Colonic mucosa (tissue), 4 donors: ENCODE results near the gene SLC25A41. TPM values are rescaled to one million over a fixed set of nuclear protein-coding genes. Genes with fewer than 3 reads are reported as not detected.

Source experiments
- DNase-seq: peaks from one replicate; pipeline ENCODE4 v3.0.0-alpha.2; 2020
- H3K27ac ChIP-seq: fragments of 200-600 bp; one replicate; pipeline ENCODE4 v1.8.0; 2021
- H3K27me3 ChIP-seq: fragments of 200-600 bp; one replicate; pipeline ENCODE4 v1.8.0; 2021
- H3K36me3 ChIP-seq: fragments of 200-600 bp; one replicate; pipeline ENCODE4 v1.8.0; 2021
- H3K4me1 ChIP-seq: fragments of 200-600 bp; one replicate; pipeline ENCODE4 v1.8.0; 2021; ENCODE audit warnings: mild to moderate bottlenecking
- H3K4me3 ChIP-seq: fragments of 200-600 bp; one replicate; pipeline ENCODE4 v1.8.0; 2021
- H3K9ac ChIP-seq, 2 donors: one replicate each; pipeline ENCODE4 v1.7.0; 2013; ENCODE audit warnings: control low read depth in 2 of 2, low read depth in 2 of 2, low read length in 2 of 2
- H3K9me3 ChIP-seq: fragments of 200-600 bp; one replicate; pipeline ENCODE4 v1.8.0; 2021
- intact Hi-C: fragments of 100-400 bp; cut with DNase I; formaldehyde crosslinking; loops from one replicate; pipeline ENCODE4 v1.14.1; 2022
- total RNA-seq, 2 donors: library from RNA; stranded (reverse); fragmentation: NEBNext Ultra II Directional in 1 of 2; extraction: Animal tissue kit (Norgen Biotek cat#: 25700) in 1 of 2; gene quantifications; one replicate each; pipeline ENCODE4 v1.2.1, GENCODE V29; 2021
- TF ChIP-seq, protein P1 (sequence below): fragments of 200-600 bp; IDR thresholded peaks from one replicate; pipeline ENCODE4 v1.8.0; 2022; ENCODE audit warnings: antibody characterized with exemption, mild to moderate bottlenecking
- donor health status: healthy.
- donor health status: DM: no; HTN: no; CAD: no.
- donor health status: DM: no; HTN: no; CAD: no.

SLC25A41 gene
- total RNA-seq, 2 donors from 2014 or later: 1.8 TPM; not detected in 1

DNA sequence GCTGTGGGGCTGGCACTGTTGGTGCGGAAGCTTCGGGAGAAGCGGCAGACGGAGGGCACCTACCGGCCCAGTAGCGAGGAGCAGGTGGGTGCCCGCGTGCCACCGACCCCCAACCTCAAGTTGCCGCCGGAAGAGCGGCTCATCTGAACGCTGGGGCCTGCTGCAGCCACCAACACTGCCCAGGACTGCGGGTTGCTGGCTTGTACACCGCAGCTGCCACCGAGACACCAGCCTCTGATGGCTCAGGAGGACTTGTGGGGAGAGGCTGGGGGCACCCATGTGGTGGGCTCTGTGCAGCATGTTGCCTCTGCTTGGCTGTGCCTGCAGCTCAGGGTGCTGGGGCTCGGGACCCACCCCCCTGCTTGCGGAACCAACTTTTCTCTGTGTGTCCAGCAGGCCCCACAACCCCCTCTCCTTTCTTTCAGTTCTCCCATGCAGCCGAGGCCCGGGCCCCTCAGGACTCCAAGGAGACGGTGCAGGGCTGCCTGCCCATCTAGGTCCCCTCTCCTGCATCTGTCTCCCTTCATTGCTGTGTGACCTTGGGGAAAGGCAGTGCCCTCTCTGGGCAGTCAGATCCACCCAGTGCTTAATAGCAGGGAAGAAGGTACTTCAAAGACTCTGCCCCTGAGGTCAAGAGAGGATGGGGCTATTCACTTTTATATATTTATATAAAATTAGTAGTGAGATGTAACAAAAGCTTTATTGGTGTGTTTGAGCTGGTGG is 33.1 kb upstream of the SLC25A41 start:
- Histone ChIP-seq H3K36me3 (no peaks in the 10 kb centered on the region), H3K9me3 (no peaks in the 10 kb centered on the region), H3K27me3 (no peaks in the 10 kb centered on the region), H3K4me3 (no peak overlapping the region), H3K4me1 (no peaks in the 10 kb centered on the region), H3K27ac (no peak overlapping the region), H3K9ac (no peak overlapping the region)
- intact Hi-C loops: no loop called here
- DNase-seq: no peak
- TF ChIP-seq, protein P1, sequence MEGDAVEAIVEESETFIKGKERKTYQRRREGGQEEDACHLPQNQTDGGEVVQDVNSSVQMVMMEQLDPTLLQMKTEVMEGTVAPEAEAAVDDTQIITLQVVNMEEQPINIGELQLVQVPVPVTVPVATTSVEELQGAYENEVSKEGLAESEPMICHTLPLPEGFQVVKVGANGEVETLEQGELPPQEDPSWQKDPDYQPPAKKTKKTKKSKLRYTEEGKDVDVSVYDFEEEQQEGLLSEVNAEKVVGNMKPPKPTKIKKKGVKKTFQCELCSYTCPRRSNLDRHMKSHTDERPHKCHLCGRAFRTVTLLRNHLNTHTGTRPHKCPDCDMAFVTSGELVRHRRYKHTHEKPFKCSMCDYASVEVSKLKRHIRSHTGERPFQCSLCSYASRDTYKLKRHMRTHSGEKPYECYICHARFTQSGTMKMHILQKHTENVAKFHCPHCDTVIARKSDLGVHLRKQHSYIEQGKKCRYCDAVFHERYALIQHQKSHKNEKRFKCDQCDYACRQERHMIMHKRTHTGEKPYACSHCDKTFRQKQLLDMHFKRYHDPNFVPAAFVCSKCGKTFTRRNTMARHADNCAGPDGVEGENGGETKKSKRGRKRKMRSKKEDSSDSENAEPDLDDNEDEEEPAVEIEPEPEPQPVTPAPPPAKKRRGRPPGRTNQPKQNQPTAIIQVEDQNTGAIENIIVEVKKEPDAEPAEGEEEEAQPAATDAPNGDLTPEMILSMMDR: no peak

DNA sequence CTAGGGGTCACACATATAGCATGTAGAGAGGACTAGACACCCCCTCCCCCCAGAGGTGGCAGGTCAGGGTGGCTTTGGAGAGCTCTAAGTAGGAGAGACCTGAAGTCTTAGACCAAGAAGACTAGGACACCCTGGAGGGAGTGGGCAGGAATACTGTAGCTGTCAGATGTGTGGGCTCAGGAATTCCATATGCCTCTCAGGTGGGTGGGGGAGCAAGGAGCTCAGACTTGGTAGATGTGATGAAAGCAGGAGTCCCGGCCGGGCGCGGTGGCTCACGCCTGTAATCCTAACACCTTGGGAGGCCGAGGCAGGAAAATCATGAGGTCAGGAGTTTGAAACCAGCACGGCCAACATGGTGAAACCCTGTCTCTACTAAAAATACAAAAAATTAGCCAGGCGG is 32.1 kb upstream of the SLC25A41 start:
- Histone ChIP-seq H3K27me3 (no peaks in the 10 kb centered on the region), H3K27ac (no peak overlapping the region), H3K9me3 (no peaks in the 10 kb centered on the region), H3K9ac (peak overlapping the region in 1 of 2 donors; percentile 91), H3K4me3 (peak overlapping the region; percentile 57), H3K36me3 (no peaks in the 10 kb centered on the region), H3K4me1 (no peaks in the 10 kb centered on the region)
- TF ChIP-seq, protein P1: no peak
- intact Hi-C loops: no loop called here
- DNase-seq: no peak

DNA sequence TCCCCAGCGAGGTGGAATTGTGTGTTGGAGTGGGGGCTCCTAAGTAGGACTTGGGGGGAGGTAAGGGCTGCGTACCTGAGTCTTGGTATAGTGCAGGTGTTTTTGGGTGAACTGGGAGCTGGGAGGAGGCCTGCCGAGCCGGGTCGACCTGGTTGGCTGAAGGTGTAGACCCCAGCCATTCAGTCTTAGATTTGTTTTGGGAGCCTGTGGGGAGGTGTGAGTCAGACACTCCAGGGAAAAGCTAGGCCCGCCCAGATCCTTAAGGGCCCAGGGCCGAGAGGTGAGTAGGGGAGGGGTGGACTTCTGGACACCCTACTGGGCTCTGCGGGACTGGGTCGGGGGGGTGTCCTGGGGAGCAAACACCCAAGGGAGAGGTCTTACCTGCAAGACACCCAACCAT is 31.4 kb upstream of the SLC25A41 start:
- no peak for DNase-seq
- H3K9me3 ChIP-seq: no peaks in the 10 kb centered on the region
- peak overlapping the region; percentile 57 for H3K4me3 ChIP-seq
- no peaks in the 10 kb centered on the region for H3K36me3 ChIP-seq
- H3K27ac ChIP-seq: peak overlapping the region; percentile 79
- H3K9ac ChIP-seq: peak overlapping the region; percentile 87 to 91
- H3K4me1 ChIP-seq: no peaks in the 10 kb centered on the region
- TF ChIP-seq, protein P1: no peak
- intact Hi-C loops: no loop called here
- no peaks in the 10 kb centered on the region for H3K27me3 ChIP-seq

DNA sequence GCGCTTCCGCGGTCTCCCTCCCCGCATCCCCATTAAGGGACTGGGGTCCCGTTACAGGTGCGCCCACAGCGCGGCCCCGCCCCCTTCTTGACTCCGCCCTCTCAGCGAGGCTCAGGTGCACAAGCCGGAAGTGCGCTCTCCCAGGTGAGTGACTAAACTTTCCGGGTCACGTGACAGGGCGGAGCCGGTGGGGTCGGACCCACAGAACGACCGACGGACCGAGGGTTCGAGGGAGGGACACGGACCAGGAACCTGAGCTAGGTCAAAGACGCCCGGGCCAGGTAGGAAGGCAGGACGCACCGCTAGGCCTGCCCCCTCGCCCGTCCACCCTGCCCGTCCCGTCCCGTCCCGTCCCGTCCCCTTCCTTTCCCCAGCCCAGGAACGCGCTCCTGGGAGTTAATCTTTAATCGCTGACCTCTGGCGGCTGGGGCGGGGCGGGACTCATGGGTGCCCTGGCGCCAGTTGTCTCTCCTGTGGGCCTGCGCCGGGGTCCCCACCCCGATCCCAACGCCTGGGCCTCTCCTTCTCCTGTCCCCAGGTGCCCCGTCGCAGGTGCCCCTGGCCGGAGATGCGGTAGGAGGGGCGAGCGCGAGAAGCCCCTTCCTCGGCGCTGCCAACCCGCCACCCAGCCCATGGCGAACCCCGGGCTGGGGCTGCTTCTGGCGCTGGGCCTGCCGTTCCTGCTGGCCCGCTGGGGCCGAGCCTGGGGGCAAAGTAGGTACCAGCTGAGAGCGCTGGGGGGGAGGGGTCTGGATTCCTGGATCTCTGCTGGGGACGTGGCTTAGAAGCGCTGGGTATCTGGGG is 30.7 kb upstream of the SLC25A41 start, which contains the start of gene CRB3:
Gene CRB3, plus strand, starts transcription at position 202 of the 804 bp plus-strand sequence. Its CDS starts 431 bp downstream, at position 633.
- no peaks in the 10 kb centered on the region for H3K4me1 ChIP-seq
- peak within 1 kb of the TSS; percentile 79 for H3K27ac ChIP-seq
- no peaks in the 10 kb centered on the region for H3K9me3 ChIP-seq
- peak within 1 kb of the TSS; percentile 57 for H3K4me3 ChIP-seq
- H3K9ac ChIP-seq: peak within 1 kb of the TSS; percentile 87 to 91
- DNase-seq: peak; percentile 99
- H3K27me3 ChIP-seq: no peaks in the 10 kb centered on the region
- TF ChIP-seq, protein P1: no peak
- intact Hi-C loops: no loop called here
- H3K36me3 ChIP-seq: no peaks in the 10 kb centered on the region

- Histone ChIP-seq H3K4me1 (no peaks in the 10 kb centered on the region), H3K4me3 (peak overlapping the region; percentile 86), H3K27me3 (no peaks in the 10 kb centered on the region), H3K27ac (peak overlapping the region; percentile 81), H3K9ac (peak overlapping the region; percentile 72 to 88), H3K36me3 (no peaks in the 10 kb centered on the region), H3K9me3 (no peaks in the 10 kb centered on the region)
- TF ChIP-seq, protein P1: peak; percentile 55
- intact Hi-C loops: no loop called here
- DNase-seq: peak; percentile 98
These were observed 26.7 kb upstream of the SLC25A41 start for GRCh38 chr19:6460099-6460884.
